Fibroblast of villous mesenchyme (primary cell): Measurements from ENCODE around the gene MFAP3L. TPM values are rescaled to one million over a fixed set of nuclear protein-coding genes. Genes with fewer than 3 reads are reported as not detected.

ENCODE experiments used
- DNase-seq: peaks from one replicate; pipeline ENCODE4 v3.0.0-alpha.2; 2010; ENCODE audit warnings: low read depth
- H3K4me3 ChIP-seq: 2 replicates; pipeline ENCODE4 v1.5.1; 2011; ENCODE audit warnings: low read depth, mild to moderate bottlenecking, low read length
- CTCF ChIP-seq: IDR thresholded peaks from 2 replicates; pipeline ENCODE4 v1.5.1; 2012; ENCODE audit warnings: low read depth, mild to moderate bottlenecking, low read length; ENCODE audit not compliant: insufficient read depth
- total RNA-seq: library from RNA; depleted of rRNA; stranded (reverse); fragments of >200 nt; gene quantifications from 2 replicates; pipeline ENCODE4 v1.2.3, GENCODE V29; 2012

Gene MFAP3L
- total RNA-seq, 1 donor = 0.86 TPM

- H3K4me3 ChIP-seq = no peak overlapping the region
- no peak for TF ChIP-seq CTCF
- DNase-seq = no peak
Measured at GRCh38 chr4:169968999-169969398, 57.2 kb downstream of the MFAP3L start.

GRCh38 chr4:169963998-169964397, 62.2 kb downstream of the MFAP3L start:
- no peak for TF ChIP-seq CTCF
- H3K4me3 ChIP-seq = no peak overlapping the region
- no peak for DNase-seq

- no peak overlapping the region for H3K4me3 ChIP-seq
- no peak for TF ChIP-seq CTCF
- no peak for DNase-seq
Measured at GRCh38 chr4:169959254-169959653, 66.9 kb downstream of the MFAP3L start.

GRCh38 chr4:169958629-169959028, 67.6 kb downstream of the MFAP3L start:
- no peak overlapping the region for H3K4me3 ChIP-seq
- no peak for DNase-seq
- TF ChIP-seq CTCF = no peak

GRCh38 chr4:169957785-169958184, 68.4 kb downstream of the MFAP3L start:
- H3K4me3 ChIP-seq = no peak overlapping the region
- no peak for TF ChIP-seq CTCF
- no peak for DNase-seq

- no peak for DNase-seq
- H3K4me3 ChIP-seq = no peak overlapping the region
- no peak for TF ChIP-seq CTCF
Measured at GRCh38 chr4:169956091-169956843, 69.9 kb downstream of the MFAP3L start.

GRCh38 chr4:169955521-169955920, 70.7 kb downstream of the MFAP3L start:
- no peak overlapping the region for H3K4me3 ChIP-seq
- TF ChIP-seq CTCF = no peak
- no peak for DNase-seq
